Measurements from ENCODE around the gene SPCS2.

DNA sequence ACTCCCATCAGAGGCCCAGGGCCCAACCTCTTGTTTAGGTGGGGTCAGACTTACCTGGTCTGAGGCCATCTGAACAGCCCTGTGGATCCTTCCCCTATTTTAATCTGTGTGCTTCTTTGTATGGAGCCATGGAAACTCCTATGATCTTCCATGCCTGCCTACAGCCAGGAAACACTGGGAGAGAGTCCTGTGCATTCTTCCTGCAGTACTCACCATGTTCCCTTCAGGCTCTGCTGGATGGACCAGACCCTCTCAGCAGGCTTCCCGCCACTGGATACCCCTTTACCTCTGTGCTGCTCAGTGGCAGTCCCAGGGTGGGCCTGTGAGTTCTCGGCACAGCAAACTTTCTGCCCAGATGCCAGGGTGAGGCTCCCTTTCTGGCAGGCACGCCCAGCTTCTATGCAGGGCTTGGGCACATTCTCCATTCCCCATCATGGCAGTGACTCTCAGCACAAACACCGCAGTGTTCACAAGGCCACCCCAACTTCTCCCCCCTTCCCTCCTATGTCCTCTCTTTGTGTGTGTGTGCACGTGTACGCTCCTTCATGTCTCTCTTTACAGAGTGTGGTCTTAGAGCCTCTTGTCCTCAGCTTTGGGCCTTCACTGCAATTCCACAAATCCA is 74.5 kb downstream of the SPCS2 start:
- TF ChIP-seq, protein P1, sequence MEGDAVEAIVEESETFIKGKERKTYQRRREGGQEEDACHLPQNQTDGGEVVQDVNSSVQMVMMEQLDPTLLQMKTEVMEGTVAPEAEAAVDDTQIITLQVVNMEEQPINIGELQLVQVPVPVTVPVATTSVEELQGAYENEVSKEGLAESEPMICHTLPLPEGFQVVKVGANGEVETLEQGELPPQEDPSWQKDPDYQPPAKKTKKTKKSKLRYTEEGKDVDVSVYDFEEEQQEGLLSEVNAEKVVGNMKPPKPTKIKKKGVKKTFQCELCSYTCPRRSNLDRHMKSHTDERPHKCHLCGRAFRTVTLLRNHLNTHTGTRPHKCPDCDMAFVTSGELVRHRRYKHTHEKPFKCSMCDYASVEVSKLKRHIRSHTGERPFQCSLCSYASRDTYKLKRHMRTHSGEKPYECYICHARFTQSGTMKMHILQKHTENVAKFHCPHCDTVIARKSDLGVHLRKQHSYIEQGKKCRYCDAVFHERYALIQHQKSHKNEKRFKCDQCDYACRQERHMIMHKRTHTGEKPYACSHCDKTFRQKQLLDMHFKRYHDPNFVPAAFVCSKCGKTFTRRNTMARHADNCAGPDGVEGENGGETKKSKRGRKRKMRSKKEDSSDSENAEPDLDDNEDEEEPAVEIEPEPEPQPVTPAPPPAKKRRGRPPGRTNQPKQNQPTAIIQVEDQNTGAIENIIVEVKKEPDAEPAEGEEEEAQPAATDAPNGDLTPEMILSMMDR (IDR thresholded peaks at IDR 0.05): no peak
- TF ChIP-seq POLR2AphosphoS5 (IDR thresholded peaks at IDR 0.05) (no peak), POLR2A (IDR thresholded peaks at IDR 0.05) (no peak), EP300 (IDR thresholded peaks at IDR 0.05; ENCODE audit: low read depth) (no peak)

Measured in transverse colon (tissue), 4 donors.